Neuronal stem cell (in vitro differentiated cells): ENCODE data around the gene FAM131B.

Experiments
- DNase-seq: peaks from one replicate; pipeline ENCODE4 v3.0.0-alpha.2; 2013; ENCODE audit warnings: low spot score
- H2AFZ ChIP-seq: one replicate; pipeline ENCODE4 v1.6.1; 2013; ENCODE audit warnings: mild to moderate bottlenecking, low read length, inconsistent platforms
- H2AK5ac ChIP-seq: 2 replicates; pipeline ENCODE4 v1.6.1; 2013; ENCODE audit warnings: low read depth, mild to moderate bottlenecking, inconsistent platforms, low read length, moderate library complexity, mixed read lengths
- H2BK120ac ChIP-seq: 2 replicates; pipeline ENCODE4 v1.6.1; 2013; ENCODE audit warnings: low read depth, mild to moderate bottlenecking, inconsistent platforms, low read length, moderate library complexity, mixed read lengths
- H2BK12ac ChIP-seq: one replicate; pipeline ENCODE4 v1.6.1; 2013; ENCODE audit warnings: low read length, inconsistent platforms
- H2BK15ac ChIP-seq: 2 replicates; pipeline ENCODE4 v1.6.1; 2013; ENCODE audit warnings: mild to moderate bottlenecking, low read length, inconsistent platforms, mixed read lengths
- H2BK5ac ChIP-seq: one replicate; pipeline ENCODE4 v1.6.1; 2013; ENCODE audit warnings: inconsistent platforms, mild to moderate bottlenecking, low read length, moderate library complexity
- H3K14ac ChIP-seq: one replicate; pipeline ENCODE4 v1.6.1; 2013; ENCODE audit warnings: low read length, inconsistent platforms
- H3K18ac ChIP-seq: 2 replicates; pipeline ENCODE4 v1.6.1; 2013; ENCODE audit warnings: low read length, inconsistent platforms
- H3K23ac ChIP-seq: 2 replicates; pipeline ENCODE4 v1.6.1; 2013; ENCODE audit warnings: low read depth, mild to moderate bottlenecking, mixed read lengths, low read length, inconsistent platforms; ENCODE audit not compliant: poor library complexity
- H3K27ac ChIP-seq: replicated peaks from 3 replicates; pipeline ENCODE4 v1.5.1; 2013; ENCODE audit warnings: low read length, inconsistent platforms
- H3K27me3 ChIP-seq, 3 experiments: 2 replicates each; pipeline ENCODE4 v1.6.1; 2013; ENCODE audit warnings: low read length in 3 of 3, mild to moderate bottlenecking in 2 of 3, inconsistent platforms in 1 of 3, low read depth in 1 of 3, mixed read lengths in 1 of 3, moderate library complexity in 1 of 3; ENCODE audit not compliant: control insufficient read depth in 3 of 3, insufficient read depth in 3 of 3
- H3K36me3 ChIP-seq, 2 donors: replicated peaks in 1 of 2; 2 replicates each; pipeline ENCODE4 v1.6.1; 2013; ENCODE audit warnings: low read length in 2 of 2; ENCODE audit not compliant: control insufficient read depth in 2 of 2, insufficient read depth in 2 of 2
- H3K4ac ChIP-seq: 2 replicates; pipeline ENCODE4 v1.6.1; 2013; ENCODE audit warnings: inconsistent platforms, mild to moderate bottlenecking, low read length, moderate library complexity
- H3K4me1 ChIP-seq, 2 donors: 1 replicate in 1 of 2; 2 replicates in 1 of 2; pipeline ENCODE4 v1.6.1; 2013; ENCODE audit warnings: low read length in 2 of 2, low read depth in 1 of 2; ENCODE audit not compliant: control insufficient read depth in 2 of 2, insufficient read depth in 1 of 2
- H3K4me2 ChIP-seq: one replicate; pipeline ENCODE4 v1.6.1; 2013; ENCODE audit warnings: mild to moderate bottlenecking, low read length, inconsistent platforms; ENCODE audit not compliant: insufficient read depth, poor library complexity, severe bottlenecking
- H3K4me3 ChIP-seq, 2 donors: 2 replicates each; pipeline ENCODE4 v1.5.1; 2013; ENCODE audit warnings: low read length in 2 of 2, mild to moderate bottlenecking in 2 of 2, inconsistent platforms in 1 of 2, moderate library complexity in 1 of 2
- H3K79me1 ChIP-seq: one replicate; pipeline ENCODE4 v1.6.1; 2013; ENCODE audit warnings: low read depth, mild to moderate bottlenecking, inconsistent platforms, low read length, moderate library complexity
- H3K9ac ChIP-seq: one replicate; pipeline ENCODE4 v1.6.1; 2013; ENCODE audit warnings: mild to moderate bottlenecking, low read depth, low read length, inconsistent platforms; ENCODE audit not compliant: poor library complexity
- H3K9me3 ChIP-seq, 2 donors: replicated peaks in 1 of 2; 2 replicates each; pipeline versions ENCODE3 to v1.6.1; 2013; ENCODE audit warnings: low read length in 2 of 2, mild to moderate bottlenecking in 2 of 2, inconsistent platforms in 1 of 2, low read depth in 1 of 2, mixed read lengths in 1 of 2, moderate library complexity in 1 of 2; ENCODE audit not compliant: control insufficient read depth in 2 of 2, insufficient read depth in 1 of 2
- H4K8ac ChIP-seq: one replicate; pipeline ENCODE4 v1.6.1; 2013; ENCODE audit warnings: low read depth, mild to moderate bottlenecking, inconsistent platforms, low read length, moderate library complexity
- H4K91ac ChIP-seq: one replicate; pipeline ENCODE4 v1.6.1; 2013; ENCODE audit warnings: low read length, low read depth, mild to moderate bottlenecking, inconsistent platforms; ENCODE audit not compliant: poor library complexity
- WGBS, 2 donors: extraction: QIAGEN DNeasy Blood & Tissue Kit; methylation state at CpG; one replicate each; pipeline ENCODE4 v1.1.7; 2013; ENCODE audit warnings: missing lambda C conversion rate in 2 of 2, mixed read lengths in 1 of 2; ENCODE audit not compliant: insufficient read length in 2 of 2, insufficient replicate concordance in 1 of 2; ENCODE audit errors: extremely low coverage in 2 of 2; 5-methylcytosine and 5-hydroxymethylcytosine counted together

FAM131B gene

GRCh38 chr7:143325240-143325639 lies 37.3 kb downstream of the FAM131B start:
- H3K79me1 ChIP-seq = no peaks in the 10 kb centered on the region
- no peaks in the 10 kb centered on the region for H3K9me3 ChIP-seq
- no peak overlapping the region for H2BK15ac ChIP-seq
- H3K27ac ChIP-seq = no peak overlapping the region
- WGBS, 2 donors = no CpG with 5 or more reads among the region's 2 CpGs
- no peak overlapping the region for H3K14ac ChIP-seq
- no peak overlapping the region for H3K4ac ChIP-seq
- H3K18ac ChIP-seq = no peak overlapping the region
- H3K23ac ChIP-seq = no peak overlapping the region
- H3K4me2 ChIP-seq = no peak overlapping the region
- no peak overlapping the region for H4K8ac ChIP-seq
- no peak overlapping the region for H2BK12ac ChIP-seq
- H2BK120ac ChIP-seq = no peak overlapping the region
- no peak overlapping the region for H2AFZ ChIP-seq
- H3K9ac ChIP-seq = no peak overlapping the region
- no peak for DNase-seq
- H3K4me3 ChIP-seq = no peak overlapping the region
- H2BK5ac ChIP-seq = no peak overlapping the region
- H2AK5ac ChIP-seq = no peak overlapping the region
- H3K27me3 ChIP-seq = peaks cover 0 to 4% (median 0%) of the 10 kb centered on the region in 3 experiments
- peaks cover 7 to 12% of the 10 kb centered on the region in 2 donors for H3K4me1 ChIP-seq
- H3K36me3 ChIP-seq = no peaks in the 10 kb centered on the region
- H4K91ac ChIP-seq = no peak overlapping the region

GRCh38 chr7:143323653-143324052 lies 38.9 kb downstream of the FAM131B start:
- H3K36me3 ChIP-seq = no peaks in the 10 kb centered on the region
- peak overlapping the region; percentile 28 for H2BK15ac ChIP-seq
- H3K4me2 ChIP-seq = no peak overlapping the region
- H3K18ac ChIP-seq = peak overlapping the region; percentile 5
- peak overlapping the region; percentile 3 for H2AK5ac ChIP-seq
- no peak overlapping the region for H3K14ac ChIP-seq
- H3K23ac ChIP-seq = peak overlapping the region; percentile 27
- H3K4me3 ChIP-seq = no peak overlapping the region
- H4K8ac ChIP-seq = no peak overlapping the region
- peak overlapping the region; percentile 47 for H3K9ac ChIP-seq
- H2BK5ac ChIP-seq = no peak overlapping the region
- no peaks in the 10 kb centered on the region for H3K9me3 ChIP-seq
- H2BK120ac ChIP-seq = no peak overlapping the region
- H2AFZ ChIP-seq = peak overlapping the region; percentile 85
- no peak overlapping the region for H3K4ac ChIP-seq
- DNase-seq = no peak
- peaks cover 7 to 12% of the 10 kb centered on the region in 2 donors for H3K4me1 ChIP-seq
- WGBS, 2 donors = no CpG with 5 or more reads among the region's 12 CpGs
- H3K27me3 ChIP-seq = no peaks in the 10 kb centered on the region
- H2BK12ac ChIP-seq = peak overlapping the region; percentile 87
- H4K91ac ChIP-seq = no peak overlapping the region
- H3K27ac ChIP-seq = no peak overlapping the region
- no peaks in the 10 kb centered on the region for H3K79me1 ChIP-seq

GRCh38 chr7:143322760-143323633 lies 39.5 kb downstream of the FAM131B start:
- Histone ChIP-seq H3K4me3 (no peak overlapping the region), H2AFZ (peak overlapping the region; percentile 85), H4K8ac (no peak overlapping the region), H3K27ac (no peak overlapping the region), H3K4me1 (peaks cover 7 to 12% of the 10 kb centered on the region in 2 donors), H3K36me3 (no peaks in the 10 kb centered on the region), H2BK12ac (peak overlapping the region; percentile 87), H3K9ac (peak overlapping the region; percentile 47), H3K18ac (peak overlapping the region; percentile 65), H3K79me1 (no peaks in the 10 kb centered on the region), H2BK5ac (no peak overlapping the region), H4K91ac (no peak overlapping the region), H3K4me2 (no peak overlapping the region), H2BK15ac (peak overlapping the region; percentile 28), H2BK120ac (no peak overlapping the region), H3K4ac (no peak overlapping the region), H3K9me3 (no peaks in the 10 kb centered on the region), H3K27me3 (no peaks in the 10 kb centered on the region), H3K14ac (no peak overlapping the region), H2AK5ac (peak overlapping the region; percentile 3), H3K23ac (peak overlapping the region; percentile 27)
- WGBS, 2 donors = no CpG with 5 or more reads among the region's 23 CpGs
- DNase-seq = no peak

- no peak overlapping the region for H2BK15ac ChIP-seq
- peaks cover 11 to 12% of the 10 kb centered on the region in 2 donors for H3K4me1 ChIP-seq
- no peak overlapping the region for H3K4me3 ChIP-seq
- no peak overlapping the region for H3K14ac ChIP-seq
- H2AFZ ChIP-seq = no peak overlapping the region
- no peak overlapping the region for H3K4me2 ChIP-seq
- H4K91ac ChIP-seq = no peak overlapping the region
- no peaks in the 10 kb centered on the region for H3K79me1 ChIP-seq
- WGBS, 2 donors = no CpG with 5 or more reads among the region's 4 CpGs
- H3K27me3 ChIP-seq = no peaks in the 10 kb centered on the region
- no peak overlapping the region for H2BK120ac ChIP-seq
- H2AK5ac ChIP-seq = no peak overlapping the region
- H3K9me3 ChIP-seq = no peaks in the 10 kb centered on the region
- no peak overlapping the region for H3K9ac ChIP-seq
- no peak overlapping the region for H3K4ac ChIP-seq
- H3K27ac ChIP-seq = no peak overlapping the region
- no peak overlapping the region for H3K23ac ChIP-seq
- DNase-seq = no peak
- H3K36me3 ChIP-seq = no peaks in the 10 kb centered on the region
- H2BK12ac ChIP-seq = no peak overlapping the region
- no peak overlapping the region for H3K18ac ChIP-seq
- no peak overlapping the region for H4K8ac ChIP-seq
- H2BK5ac ChIP-seq = no peak overlapping the region
Observed at GRCh38 chr7:143321734-143322133, 40.8 kb downstream of the FAM131B start.
